Activated gamma-delta T cell (primary cell): ENCODE measurements around the gene REPIN1.

ENCODE experiments used
- DNase-seq: peaks from one replicate; lab custom pipeline; 2025; lab: John Stamatoyannopoulos, UW
- total RNA-seq, 2 donors: gene quantifications; one replicate each; lab custom pipeline; 2026; lab: John Stamatoyannopoulos, UW

REPIN1 gene
- total RNA-seq: 105 to 149 reads per million in 2 donors

DNA sequence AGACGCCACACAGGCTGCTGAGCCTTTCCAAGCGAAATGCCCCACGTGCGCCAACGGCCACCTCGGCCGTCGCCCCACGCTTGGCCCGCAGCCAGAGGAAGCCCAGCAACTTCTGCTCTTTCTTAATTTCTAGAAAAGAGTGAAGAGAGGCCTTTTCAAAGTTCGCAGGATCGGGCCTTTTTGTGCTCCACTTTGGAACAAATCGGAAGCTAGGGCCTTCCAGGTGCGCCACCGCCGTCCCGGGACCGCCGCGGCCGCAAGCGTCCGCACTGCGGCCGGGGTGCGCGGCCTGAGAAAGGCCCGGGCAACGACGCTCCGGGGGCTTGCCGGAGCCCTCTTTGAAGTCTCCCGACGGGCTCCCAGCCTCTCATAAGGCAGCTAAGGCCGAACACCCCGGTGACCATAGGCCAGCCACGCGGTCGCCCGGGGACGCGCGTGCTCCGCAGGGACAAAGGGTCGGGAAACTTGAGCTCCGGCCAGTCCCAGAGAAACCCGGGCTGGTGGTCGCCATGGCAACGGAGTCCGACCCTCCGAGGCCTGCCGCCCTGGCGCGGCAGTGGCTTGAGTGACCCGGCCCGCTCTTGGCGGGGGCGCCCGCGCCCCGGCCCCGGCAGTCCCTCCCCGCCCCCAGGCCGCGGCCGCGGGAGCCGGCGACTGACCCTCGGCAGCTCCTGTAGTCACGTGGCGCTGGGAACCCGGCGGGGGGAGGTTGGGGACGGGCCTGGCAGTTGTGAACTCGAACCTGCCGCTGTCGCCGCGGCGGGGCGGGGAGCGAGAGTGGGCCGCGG is at the start of gene REPIN1:
Gene REPIN1 (plus strand): TSS at position 727 of the 788 bp plus-strand sequence. CDS start 890 bp downstream, outside the sequence.
- DNase-seq: peak; percentile 85

- no peak for DNase-seq
Observed at GRCh38 chr7:150321788-150322113, 46.9 kb upstream of the REPIN1 start.

DNA sequence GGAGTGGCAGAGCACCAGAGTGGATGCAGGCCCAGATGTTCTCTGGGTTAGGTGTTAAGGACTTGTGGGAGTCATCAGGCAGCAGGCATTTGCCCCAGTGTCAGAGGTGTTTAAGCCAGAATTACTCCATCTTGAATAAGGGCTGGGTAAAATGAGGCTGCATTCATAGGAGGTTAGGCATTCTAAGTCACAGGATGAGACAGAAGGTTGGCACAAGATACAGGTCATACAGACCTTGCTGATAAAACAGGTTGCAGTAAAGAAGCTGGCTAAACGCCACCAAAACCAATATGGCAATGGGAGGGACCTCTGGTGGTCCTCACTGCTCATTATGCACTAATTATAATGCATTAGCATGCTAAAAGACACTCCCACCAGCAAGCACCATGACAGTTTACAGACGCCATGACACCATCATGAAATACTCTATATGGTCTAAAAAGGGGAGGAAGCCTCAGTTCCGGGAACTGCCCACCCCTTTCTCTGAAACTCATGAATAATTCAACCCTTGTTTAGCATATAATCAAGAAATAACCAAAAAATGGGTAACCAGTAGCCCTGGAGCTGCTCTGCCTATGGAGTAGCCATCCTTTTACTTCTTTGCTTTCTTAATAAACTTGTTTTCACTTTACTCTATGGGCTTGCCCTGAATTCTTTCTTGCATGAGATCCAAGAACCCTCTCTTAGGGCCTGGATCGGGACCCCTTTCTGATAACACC is 46.3 kb upstream of the REPIN1 start:
- no peak for DNase-seq

DNA sequence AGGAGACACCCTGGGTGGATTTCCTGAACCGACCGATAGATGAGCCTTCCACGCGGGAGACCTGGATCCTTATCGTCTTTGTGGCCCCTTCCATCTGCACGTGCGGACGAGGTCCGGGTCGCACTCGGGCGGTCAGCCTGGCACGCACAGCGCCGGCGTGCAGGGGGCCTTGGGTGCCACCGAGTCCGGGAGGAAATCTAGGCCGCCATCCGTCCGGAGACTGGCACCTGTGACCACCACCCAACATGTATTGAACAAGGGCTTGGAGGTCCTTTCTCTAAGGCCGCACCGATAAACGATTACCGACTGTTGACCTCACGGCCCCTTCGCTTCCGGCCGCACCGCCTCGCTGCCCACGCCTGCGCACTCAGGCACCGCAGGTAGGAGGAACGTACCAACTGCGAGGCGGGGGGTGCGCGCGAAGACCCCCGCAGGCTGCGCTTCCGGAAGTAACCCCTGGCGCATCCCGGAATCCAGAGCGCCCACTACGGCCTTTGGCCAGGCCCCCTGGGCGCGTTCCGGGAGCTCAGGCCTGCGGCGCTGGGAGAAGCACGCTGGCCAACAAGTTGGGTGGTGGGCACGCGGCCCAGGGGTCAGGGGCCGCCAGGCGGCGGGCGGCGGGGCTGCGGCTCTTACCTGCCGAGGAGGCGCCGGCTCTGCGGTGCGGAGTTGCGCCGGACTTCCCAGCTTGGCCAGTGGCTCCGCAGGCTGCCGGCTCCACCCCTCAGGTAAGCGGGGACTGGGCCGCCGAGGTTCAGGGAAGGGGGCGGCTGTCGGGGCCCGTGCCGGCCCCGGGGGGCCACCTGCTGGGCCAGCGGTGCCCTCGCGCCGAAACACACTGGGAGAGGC is 45.6 kb upstream of the REPIN1 start, which contains the start of the genes ACTR3C and LRRC61:
Gene ACTR3C (minus strand): TSS at position 713 of the 849 bp plus-strand sequence. CDS start 28,249 bp downstream, outside the sequence.
Gene LRRC61 (plus strand): TSS at position 523 of the 849 bp plus-strand sequence. CDS start 13,507 bp downstream, outside the sequence.
- peak; percentile 36 for DNase-seq

DNA sequence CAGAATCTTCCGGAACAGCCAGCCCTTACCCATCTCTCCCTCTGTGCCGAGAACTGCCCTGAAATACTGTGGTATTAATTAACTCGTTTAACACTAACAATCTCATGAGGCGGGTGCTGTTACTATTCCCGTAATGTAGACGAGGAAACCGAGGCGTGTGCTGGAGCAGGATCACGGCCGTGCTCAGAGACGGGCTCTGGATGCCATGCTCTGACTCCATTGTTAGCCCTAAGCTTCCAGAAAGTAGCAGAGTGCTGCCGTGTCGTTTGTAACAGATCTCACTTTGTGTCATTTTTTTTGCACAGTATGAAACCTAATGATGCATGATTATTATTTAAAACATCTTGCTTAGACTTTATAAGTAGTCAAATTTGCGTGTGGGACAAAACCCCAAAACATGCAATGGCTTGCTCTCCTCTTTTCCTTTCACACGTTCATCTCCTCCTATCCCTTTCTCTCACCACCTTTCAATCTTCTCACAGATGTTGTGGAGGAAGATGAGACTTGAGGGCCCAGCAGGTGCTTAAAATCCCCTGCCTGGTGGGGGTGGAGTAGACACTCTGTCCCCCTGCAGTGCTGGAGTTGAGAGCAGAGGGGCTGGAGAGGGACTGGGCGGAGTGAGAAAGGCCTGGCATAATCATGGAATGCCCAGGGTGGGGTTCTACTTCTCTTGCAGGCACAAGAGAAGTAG is 44.8 kb upstream of the REPIN1 start:
- no peak for DNase-seq

DNA sequence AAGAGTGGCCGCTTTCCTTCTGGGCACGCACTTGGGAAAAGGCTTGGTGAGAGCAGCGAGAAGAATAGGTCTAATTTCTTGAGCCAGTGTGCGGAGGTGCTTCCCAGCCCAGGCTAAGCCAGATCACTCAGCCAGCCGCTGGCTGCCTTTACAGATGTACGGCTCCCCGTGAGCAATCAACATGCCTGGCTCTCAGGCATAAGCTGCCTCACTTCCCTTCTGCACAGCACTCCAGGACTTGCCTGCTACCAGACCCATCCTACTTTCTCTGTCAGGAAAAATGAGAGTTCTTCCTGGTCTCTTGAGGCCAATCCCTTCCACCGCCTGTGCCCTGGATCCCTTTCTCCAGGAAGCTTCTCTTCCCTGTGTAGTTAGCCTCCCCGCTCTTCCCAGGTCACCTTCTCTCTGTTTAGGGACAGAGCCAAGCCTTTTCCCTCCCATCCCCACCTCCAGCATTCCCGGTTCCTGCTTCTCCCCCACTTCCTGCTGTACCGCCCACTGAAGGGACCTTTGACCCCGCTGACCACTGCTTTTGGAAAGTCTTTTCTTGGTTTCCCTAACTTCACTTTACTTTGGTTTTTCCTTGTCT is 44.2 kb upstream of the REPIN1 start:
- DNase-seq: no peak

GRCh38 chr7:150325110-150325611 is 43.5 kb upstream of the REPIN1 start:
- DNase-seq: no peak

GRCh38 chr7:150325901-150326300 is 42.7 kb upstream of the REPIN1 start:
- DNase-seq: no peak

DNA sequence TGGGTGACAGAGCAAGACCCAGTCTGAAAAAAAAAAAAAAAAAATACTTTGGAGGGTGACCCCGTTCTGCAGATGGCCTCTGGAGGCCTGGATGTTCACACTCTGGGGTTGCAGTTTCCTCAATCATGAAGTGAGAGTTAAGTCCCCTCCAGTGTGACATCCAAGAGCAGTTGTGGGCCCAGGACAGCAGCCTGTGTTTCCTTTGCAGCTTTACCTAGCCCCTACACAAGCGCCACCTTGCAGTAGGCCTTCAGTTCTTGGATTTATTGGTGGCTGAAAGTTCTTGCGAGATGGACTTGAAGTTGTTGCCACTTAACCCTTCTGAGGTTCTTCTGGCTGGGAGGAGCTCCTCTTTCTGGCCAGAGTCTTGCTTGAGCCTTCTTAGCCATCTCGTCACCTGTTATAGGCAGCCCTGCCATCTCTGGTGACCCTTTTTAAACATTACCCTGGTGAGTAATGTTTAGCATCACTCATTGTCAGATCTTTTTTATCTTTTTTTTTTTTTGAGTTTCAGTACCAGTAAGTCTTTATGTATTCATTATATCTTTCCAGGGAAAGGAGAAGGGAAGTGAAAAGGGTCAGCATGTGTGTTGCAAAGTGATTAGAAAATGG is 41.9 kb upstream of the REPIN1 start:
- DNase-seq: no peak

- DNase-seq: no peak
Observed at GRCh38 chr7:150327308-150327707, 41.3 kb upstream of the REPIN1 start.

DNA sequence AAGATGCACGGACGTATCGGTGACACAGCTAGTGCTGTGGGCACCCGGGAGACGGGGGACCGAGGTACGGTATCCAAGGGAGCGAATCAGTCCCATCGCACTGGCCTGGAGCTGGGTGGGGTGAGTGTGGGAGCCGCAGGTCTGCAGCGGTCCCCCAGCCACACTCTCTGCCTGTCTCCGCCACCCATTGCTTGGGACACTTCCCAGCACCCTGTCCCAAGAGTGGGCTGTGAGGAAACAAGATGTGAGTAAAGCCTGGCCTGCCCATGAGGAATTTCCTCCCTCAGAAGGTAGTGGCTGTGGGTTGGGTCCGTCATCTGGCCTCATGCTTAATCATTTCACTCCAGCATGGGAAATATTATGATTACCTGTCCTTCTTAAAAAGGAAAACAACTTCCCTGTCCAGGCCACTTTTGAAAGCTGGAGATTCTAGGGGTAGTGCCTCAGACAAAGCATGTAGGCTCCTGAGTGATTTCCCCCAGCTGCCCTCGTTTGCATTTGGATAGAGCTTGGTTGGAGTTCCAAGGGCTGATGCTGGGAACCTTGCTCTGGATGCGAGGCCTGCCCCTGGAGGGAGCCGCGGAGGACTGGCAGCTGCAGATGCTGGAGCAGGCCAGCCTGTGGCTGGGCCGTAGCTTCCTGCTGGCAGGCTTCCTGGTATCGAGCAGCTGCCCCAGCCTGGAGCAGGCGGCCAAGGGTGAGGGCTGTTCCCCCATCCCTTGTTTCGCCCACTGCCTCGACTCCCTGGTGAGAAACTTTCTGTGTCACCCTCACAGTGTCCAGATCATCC is 39.1 kb upstream of the REPIN1 start:
- no peak for DNase-seq

- DNase-seq: no peak
Observed at GRCh38 chr7:150330211-150330885, 38.3 kb upstream of the REPIN1 start.

DNA sequence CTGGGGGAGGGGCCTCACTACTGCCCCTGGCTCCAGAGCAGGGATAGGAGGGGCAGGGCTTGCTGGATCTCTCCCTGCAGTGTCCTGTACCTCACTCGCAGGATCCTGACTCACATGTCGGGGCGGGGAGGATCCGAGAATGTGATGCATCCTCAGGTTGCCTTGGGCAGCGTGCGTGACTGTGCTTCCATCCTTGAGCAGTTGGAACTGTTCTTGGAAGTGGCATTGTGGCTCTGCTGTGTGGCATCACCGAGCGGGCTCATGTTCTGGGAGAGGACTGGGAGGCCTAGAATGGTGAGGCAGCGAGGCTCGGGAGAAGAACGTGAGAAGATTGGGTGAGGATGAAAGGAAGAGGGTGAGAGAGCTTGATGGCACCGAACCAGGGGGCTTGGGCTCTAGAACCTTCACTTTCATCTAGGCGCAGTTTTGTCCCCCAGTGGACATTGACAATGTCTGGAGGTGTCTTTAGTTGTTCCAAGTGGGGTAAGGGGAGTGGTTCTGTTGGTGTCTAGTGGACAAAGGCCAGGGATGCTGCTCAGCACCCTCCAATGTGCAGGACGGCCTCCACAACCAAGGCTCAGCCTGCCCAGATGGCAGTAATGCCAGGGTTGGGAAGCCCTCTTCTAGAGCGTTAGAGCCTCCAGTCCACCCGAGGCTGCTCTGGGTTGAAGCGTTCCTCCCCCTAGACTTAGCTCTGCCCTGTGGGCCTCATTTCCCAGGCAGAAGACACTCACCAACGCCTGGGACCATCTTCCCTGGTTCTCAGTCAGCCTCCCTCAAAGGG is 35.6 kb upstream of the REPIN1 start:
- no peak for DNase-seq

- no peak for DNase-seq
Observed at GRCh38 chr7:150333659-150334058, 35.0 kb upstream of the REPIN1 start.

DNA sequence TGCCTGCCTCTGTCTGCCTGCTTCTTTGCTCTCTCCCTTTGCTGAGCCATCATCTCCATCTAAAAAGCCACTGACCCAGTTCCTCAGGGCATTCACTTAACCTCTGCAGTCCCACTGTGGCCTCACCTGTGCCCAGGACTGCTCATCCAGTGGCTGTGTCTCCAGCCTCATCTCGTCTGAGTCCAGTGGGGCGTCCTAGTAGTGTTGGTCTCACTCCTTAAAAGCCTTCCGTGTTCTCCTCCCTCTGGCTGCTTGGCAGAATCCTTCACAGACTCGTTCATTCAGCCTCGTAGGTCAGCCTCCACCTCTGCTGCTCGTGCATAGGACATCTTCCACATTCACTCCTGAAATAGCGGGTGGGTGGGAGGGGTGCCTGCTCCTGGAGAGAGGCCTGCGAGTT is 34.5 kb upstream of the REPIN1 start:
- DNase-seq: no peak

DNA sequence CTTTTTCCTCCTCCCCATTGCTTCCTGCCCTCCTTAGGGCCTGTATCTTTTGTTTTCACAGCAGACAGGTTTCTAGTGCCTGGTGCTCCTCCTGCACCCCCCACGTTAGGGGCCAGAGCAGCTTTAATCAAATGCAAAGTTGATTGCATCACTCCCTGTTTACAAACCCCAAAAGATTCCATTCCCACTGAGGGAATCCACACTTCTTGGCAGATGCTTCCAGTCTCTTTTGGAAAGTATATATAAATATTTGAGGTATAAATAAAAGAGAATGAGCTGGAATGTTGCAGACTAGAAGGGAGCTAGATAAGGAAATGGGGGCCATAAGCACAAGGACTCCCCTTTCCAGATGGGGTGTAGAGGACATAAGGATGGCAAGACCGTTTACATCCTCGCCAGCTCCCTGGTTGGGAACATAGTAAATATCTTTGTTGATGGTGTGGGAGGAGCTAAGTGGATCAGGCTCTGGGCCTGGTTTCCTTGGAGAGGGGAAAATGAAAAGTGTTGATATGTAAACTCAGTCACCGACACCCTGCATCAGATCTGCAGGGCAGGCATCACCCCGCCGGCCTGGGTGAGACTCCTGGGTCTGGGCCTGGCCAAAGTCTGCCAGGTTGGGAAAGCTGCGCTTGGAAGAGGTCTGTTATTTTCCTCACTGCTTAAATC is 33.4 kb upstream of the REPIN1 start:
- DNase-seq: no peak

GRCh38 chr7:150335774-150336112 is 32.9 kb upstream of the REPIN1 start:
- DNase-seq: no peak

DNA sequence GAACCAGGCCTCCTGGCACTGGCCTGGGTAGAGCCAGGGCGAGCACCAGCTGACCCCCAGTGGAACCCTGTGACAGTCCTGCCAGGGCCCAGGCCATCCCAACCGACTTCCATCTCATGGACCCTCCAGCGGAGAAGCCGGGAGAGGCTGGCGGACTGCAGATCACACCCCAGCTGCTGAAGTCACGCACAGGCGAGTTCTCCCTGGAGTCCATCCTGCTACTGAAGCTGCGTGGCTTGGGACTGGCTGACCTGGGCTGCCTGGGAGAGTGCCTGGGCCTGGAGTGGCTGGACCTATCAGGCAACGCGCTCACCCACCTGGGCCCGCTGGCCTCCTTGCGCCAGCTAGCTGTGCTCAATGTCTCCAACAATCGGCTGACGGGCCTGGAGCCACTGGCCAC is 31.9 kb upstream of the REPIN1 start:
- no peak for DNase-seq
